Esophagus (tissue), 2 donors: ENCODE measurements around the gene CLDN9. TPM values are rescaled to one million over a fixed set of nuclear protein-coding genes. Genes with fewer than 3 reads are reported as not detected.

Source experiments
- H3K27ac ChIP-seq, 2 donors: one replicate each; pipeline ENCODE4 v1.5.1; 2013; ENCODE audit warnings: low read depth in 2 of 2, mild to moderate bottlenecking in 2 of 2, inconsistent platforms in 1 of 2, low read length in 1 of 2, moderate library complexity in 1 of 2
- H3K27me3 ChIP-seq, 2 donors: one replicate each; pipeline ENCODE4 v1.6.1; 2013; ENCODE audit warnings: low read length in 2 of 2, control low read depth in 1 of 2, mild to moderate bottlenecking in 1 of 2; ENCODE audit not compliant: insufficient read depth in 2 of 2, control insufficient read depth in 1 of 2
- H3K36me3 ChIP-seq, 2 donors: one replicate each; pipeline ENCODE4 v1.6.1; 2013; ENCODE audit warnings: low read length in 1 of 2; ENCODE audit not compliant: control insufficient read depth in 2 of 2, insufficient read depth in 2 of 2
- H3K4me1 ChIP-seq, 2 donors: one replicate each; pipeline ENCODE4 v1.6.1; 2013; ENCODE audit warnings: low read length in 1 of 2; ENCODE audit not compliant: control insufficient read depth in 2 of 2, insufficient read depth in 2 of 2
- H3K4me3 ChIP-seq, 2 donors: one replicate each; pipeline ENCODE4 v1.5.1; 2013; ENCODE audit warnings: low read length in 2 of 2, mild to moderate bottlenecking in 2 of 2, low read depth in 1 of 2, moderate library complexity in 1 of 2
- H3K9me3 ChIP-seq, 2 donors: one replicate each; pipeline ENCODE4 v1.6.1; 2013; ENCODE audit warnings: mild to moderate bottlenecking in 2 of 2, low read depth in 1 of 2, low read length in 1 of 2, moderate library complexity in 1 of 2; ENCODE audit not compliant: control insufficient read depth in 2 of 2, insufficient read depth in 1 of 2
- WGBS, 2 donors: extraction: QIAGEN DNeasy Blood & Tissue Kit; methylation state at CpG; one replicate each; pipeline ENCODE4 v1.1.7; 2013; 5-methylcytosine and 5-hydroxymethylcytosine counted together
- polyA plus RNA-seq, 2 donors: library from polyadenylated mRNA; stranded (reverse); fragments of 200-250 nt; gene quantifications; one replicate each; pipeline ENCODE4 v1.2.3, GENCODE V29; 2013
- donor health status: healthy with polysubstance abuse.
- donor health status: Bipolar disorder and iron deficiency.

Gene CLDN9
- polyA plus RNA-seq, 2 donors, result 0.02 TPM; not detected in 1

- Histone ChIP-seq H3K4me1 (peaks cover 0 to 2% of the 10 kb centered on the region in 2 donors), H3K27me3 (peaks cover 0 to 4% of the 10 kb centered on the region in 2 donors), H3K27ac (no peak overlapping the region), H3K9me3 (no peaks in the 10 kb centered on the region), H3K4me3 (no peak overlapping the region), H3K36me3 (no peaks in the 10 kb centered on the region)
- 52 to 67% methylated on average over 13 of the region's 13 CpGs for WGBS, 2 donors
Observed at GRCh38 chr16:3007059-3007956, 5.4 kb upstream of the CLDN9 start.

- H3K27me3 ChIP-seq, result peaks cover 0 to 4% of the 10 kb centered on the region in 2 donors
- H3K36me3 ChIP-seq, result no peaks in the 10 kb centered on the region
- H3K9me3 ChIP-seq, result no peaks in the 10 kb centered on the region
- 34 to 47% methylated on average over 17 of the region's 17 CpGs for WGBS, 2 donors
- peaks cover 0 to 2% of the 10 kb centered on the region in 2 donors for H3K4me1 ChIP-seq
- no peak overlapping the region for H3K4me3 ChIP-seq
- H3K27ac ChIP-seq, result no peak overlapping the region
Observed at GRCh38 chr16:3007957-3008689, 4.6 kb upstream of the CLDN9 start.

- peaks cover 0 to 4% of the 10 kb centered on the region in 2 donors for H3K27me3 ChIP-seq
- WGBS, 2 donors, result 70 to 75% methylated on average over 4 of the region's 4 CpGs
- H3K4me1 ChIP-seq, result peaks cover 0 to 2% of the 10 kb centered on the region in 2 donors
- no peaks in the 10 kb centered on the region for H3K36me3 ChIP-seq
- H3K27ac ChIP-seq, result no peak overlapping the region
- no peaks in the 10 kb centered on the region for H3K9me3 ChIP-seq
- no peak overlapping the region for H3K4me3 ChIP-seq
Observed at GRCh38 chr16:3008690-3009037, 4.1 kb upstream of the CLDN9 start.

GRCh38 chr16:3009568-3010390, 2.9 kb upstream of the CLDN9 start:
- H3K9me3 ChIP-seq, result no peaks in the 10 kb centered on the region
- peaks cover 0 to 4% of the 10 kb centered on the region in 2 donors for H3K27me3 ChIP-seq
- WGBS, 2 donors, result 37 to 42% methylated on average over 21 of the region's 21 CpGs
- no peaks in the 10 kb centered on the region for H3K36me3 ChIP-seq
- no peak overlapping the region for H3K4me3 ChIP-seq
- peaks cover 0 to 2% of the 10 kb centered on the region in 2 donors for H3K4me1 ChIP-seq
- H3K27ac ChIP-seq, result no peak overlapping the region

GRCh38 chr16:3010510-3010909, 2.2 kb upstream of the CLDN9 start:
- no peaks in the 10 kb centered on the region for H3K36me3 ChIP-seq
- no peak overlapping the region for H3K27ac ChIP-seq
- H3K27me3 ChIP-seq, result peaks cover 0 to 4% of the 10 kb centered on the region in 2 donors
- no peak overlapping the region for H3K4me3 ChIP-seq
- WGBS, 2 donors, result 88 to 94% methylated on average over 8 of the region's 8 CpGs
- H3K9me3 ChIP-seq, result no peaks in the 10 kb centered on the region
- H3K4me1 ChIP-seq, result no peaks in the 10 kb centered on the region

GRCh38 chr16:3012246-3012645, 477 bp upstream of the CLDN9 start:
- 13 to 19% methylated on average over 18 to 19 of the region's 19 CpGs for WGBS, 2 donors
- H3K4me1 ChIP-seq, result no peaks in the 10 kb centered on the region
- peaks cover 0 to 4% of the 10 kb centered on the region in 2 donors for H3K27me3 ChIP-seq
- no peak overlapping the region for H3K27ac ChIP-seq
- no peak overlapping the region for H3K4me3 ChIP-seq
- no peaks in the 10 kb centered on the region for H3K36me3 ChIP-seq
- H3K9me3 ChIP-seq, result no peaks in the 10 kb centered on the region

GRCh38 chr16:3013491-3013951, 798 bp downstream of the CLDN9 start:
- Histone ChIP-seq H3K27me3 (peaks cover 0 to 4% of the 10 kb centered on the region in 2 donors), H3K27ac (no peak overlapping the region), H3K4me3 (no peak overlapping the region), H3K9me3 (no peaks in the 10 kb centered on the region), H3K36me3 (no peaks in the 10 kb centered on the region), H3K4me1 (peaks cover 0 to 3% of the 10 kb centered on the region in 2 donors)
- WGBS, 2 donors, result 61 to 67% methylated on average over 27 of the region's 27 CpGs

GRCh38 chr16:3013998-3014690, 1.4 kb downstream of the CLDN9 start:
- Histone ChIP-seq H3K4me1 (peaks cover 0 to 3% of the 10 kb centered on the region in 2 donors), H3K9me3 (no peaks in the 10 kb centered on the region), H3K27me3 (peaks cover 0 to 4% of the 10 kb centered on the region in 2 donors), H3K27ac (no peak overlapping the region), H3K36me3 (no peaks in the 10 kb centered on the region), H3K4me3 (no peak overlapping the region)
- WGBS, 2 donors, result 59 to 66% methylated on average over 12 of the region's 12 CpGs
